Amniotic epithelial cell (primary cell): Measurements from ENCODE around the gene DNAJC17.

Source experiments
- DNase-seq: peaks from one replicate; pipeline ENCODE4 v3.0.0-alpha.2; 2010; ENCODE audit warnings: low read depth

Gene DNAJC17

GRCh38 chr15:40807028-40807887, at the start of gene DNAJC17, which contains the start of gene ZFYVE19:
Gene DNAJC17 (minus strand): TSS chr15:40807473. CDS start chr15:40807446, 27 bp downstream.
Gene ZFYVE19 (plus strand): TSS chr15:40807089. CDS start chr15:40807590, 501 bp downstream.
- DNase-seq, result peak; percentile 97

- DNase-seq, result no peak
Observed at GRCh38 chr15:40856746-40857145, 49.5 kb upstream of the DNAJC17 start.

- no peak for DNase-seq
Observed at GRCh38 chr15:40855706-40856234, 48.5 kb upstream of the DNAJC17 start.

GRCh38 chr15:40854161-40854560, 46.9 kb upstream of the DNAJC17 start:
- no peak for DNase-seq

GRCh38 chr15:40853241-40853890, 46.1 kb upstream of the DNAJC17 start:
- no peak for DNase-seq

- no peak for DNase-seq
Observed at GRCh38 chr15:40852529-40852928, 45.3 kb upstream of the DNAJC17 start.

GRCh38 chr15:40850576-40851112, 43.4 kb upstream of the DNAJC17 start:
- DNase-seq, result no peak

GRCh38 chr15:40847223-40847961, 40.1 kb upstream of the DNAJC17 start:
- DNase-seq, result peak; percentile 72

- DNase-seq, result no peak
Observed at GRCh38 chr15:40846841-40847222, 39.6 kb upstream of the DNAJC17 start.

- DNase-seq, result peak; percentile 24
Observed at GRCh38 chr15:40845511-40846284, 38.4 kb upstream of the DNAJC17 start.

- no peak for DNase-seq
Observed at GRCh38 chr15:40845036-40845435, 37.8 kb upstream of the DNAJC17 start.

GRCh38 chr15:40844696-40845030, 37.4 kb upstream of the DNAJC17 start:
- DNase-seq, result no peak

GRCh38 chr15:40843885-40844695, 36.8 kb upstream of the DNAJC17 start, which contains the start of gene SPINT1:
Gene SPINT1 (plus strand): TSS chr15:40844048. CDS start chr15:40844555, 507 bp downstream.
- DNase-seq, result no peak

GRCh38 chr15:40843261-40843884, 36.1 kb upstream of the DNAJC17 start:
- DNase-seq, result no peak

GRCh38 chr15:40841741-40842140, 34.5 kb upstream of the DNAJC17 start:
- no peak for DNase-seq

GRCh38 chr15:40838756-40839155, 31.5 kb upstream of the DNAJC17 start:
- DNase-seq, result no peak

GRCh38 chr15:40836020-40836419, 28.7 kb upstream of the DNAJC17 start:
- DNase-seq, result no peak

GRCh38 chr15:40832903-40833302, 25.6 kb upstream of the DNAJC17 start:
- no peak for DNase-seq

- no peak for DNase-seq
Observed at GRCh38 chr15:40831861-40832260, 24.6 kb upstream of the DNAJC17 start.

GRCh38 chr15:40830884-40831283, 23.6 kb upstream of the DNAJC17 start:
- DNase-seq, result no peak
